Measurements from ENCODE around the gene RPS6KA2.
"Not testable (repeated sequence)": the region's sequence is repeated elsewhere in the genome, so short reads cannot be mapped to it uniquely, and the experiment has no call there.

Gene RPS6KA2

DNA sequence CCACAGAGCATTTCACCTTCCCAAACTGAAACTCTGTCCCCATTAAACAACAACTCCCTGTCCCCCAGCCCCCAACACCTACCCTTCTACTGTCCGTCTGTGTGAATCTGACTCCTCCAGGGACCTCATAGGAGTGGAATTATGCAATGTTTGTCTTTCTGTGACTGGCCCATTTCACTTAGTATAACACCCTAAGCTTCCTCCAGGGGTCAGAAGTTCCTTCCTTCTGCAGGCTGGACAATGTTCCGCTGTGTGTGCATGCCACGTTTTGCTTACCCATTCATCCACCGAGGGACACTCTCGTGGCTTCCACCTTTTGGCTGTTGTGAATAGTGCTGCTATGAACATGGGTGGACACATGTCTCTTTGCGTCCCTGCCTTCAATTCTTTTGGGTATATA is 206.7 kb downstream of the RPS6KA2 start:
- no peak for DNase-seq (ENCODE audit: low read depth)

- DNase-seq (ENCODE audit: low read depth), result no peak
Observed at GRCh38 chr6:166419717-166420116, 207.3 kb downstream of the RPS6KA2 start.

DNA sequence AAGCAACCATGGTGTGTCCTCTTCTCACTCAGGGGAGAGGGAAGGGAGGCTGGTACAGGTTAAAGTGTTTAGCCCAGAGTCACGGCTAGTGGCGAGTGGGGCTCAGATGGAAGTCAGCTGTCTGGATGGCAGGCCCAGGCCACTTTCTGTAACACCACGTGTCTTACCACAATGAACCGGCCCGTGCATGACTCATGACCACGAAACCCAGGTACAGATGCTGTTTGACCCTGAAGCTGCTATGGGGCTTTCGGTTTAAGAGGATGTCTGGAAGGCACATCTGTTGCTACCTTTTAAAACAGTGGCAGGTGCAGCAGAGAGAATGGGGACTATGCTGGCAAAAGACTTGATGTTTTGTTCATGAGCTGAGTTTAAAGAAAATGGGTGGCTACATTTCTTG is 207.8 kb downstream of the RPS6KA2 start:
- DNase-seq (ENCODE audit: low read depth), result no peak

- DNase-seq (ENCODE audit: low read depth), result no peak
Observed at GRCh38 chr6:166418691-166419143, 208.3 kb downstream of the RPS6KA2 start.

DNA sequence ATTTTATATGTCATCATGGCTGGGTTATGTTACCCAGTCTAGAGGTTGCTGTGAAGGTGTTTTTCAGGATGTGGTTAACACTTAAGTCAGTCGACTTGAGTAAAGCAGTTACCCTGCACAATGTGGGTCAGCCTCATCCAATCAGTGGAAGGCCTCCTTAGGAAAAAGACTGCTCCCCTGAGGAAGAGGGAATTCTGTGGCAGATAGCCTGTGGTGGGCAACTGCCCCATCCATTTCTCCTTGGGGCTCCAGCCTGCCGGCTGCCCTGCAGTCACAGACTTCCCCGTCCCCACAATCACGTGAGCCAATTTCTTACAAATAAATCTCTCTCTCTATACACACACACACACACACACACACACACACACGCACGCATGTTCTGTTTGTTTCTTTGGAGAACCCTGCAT is 209.8 kb downstream of the RPS6KA2 start:
- DNase-seq (ENCODE audit: low read depth), result peak; percentile 35

DNA sequence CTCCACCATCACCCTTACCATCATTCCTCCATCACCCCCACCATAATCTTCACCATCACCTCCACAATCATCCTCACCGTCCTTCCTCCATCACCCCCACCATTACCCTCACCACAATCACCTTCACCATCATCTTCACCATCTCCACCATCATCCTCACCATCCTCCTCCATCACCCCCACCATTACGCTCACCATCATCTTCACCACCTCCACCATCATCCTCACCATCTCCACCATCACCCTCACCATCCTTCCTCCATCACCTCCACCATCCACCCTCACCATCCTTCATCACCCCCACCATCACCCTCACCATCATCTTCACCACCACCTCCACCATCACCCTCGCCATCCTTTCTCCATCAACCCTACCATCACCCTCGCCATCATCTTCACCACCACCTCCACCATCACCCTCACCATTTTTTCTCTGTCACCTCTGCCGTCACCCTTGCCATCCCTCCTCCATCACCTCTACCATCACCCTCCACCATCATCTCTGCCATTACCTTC is 211.2 kb downstream of the RPS6KA2 start:
- no peak for DNase-seq (ENCODE audit: low read depth)

- no peak for DNase-seq (ENCODE audit: low read depth)
Observed at GRCh38 chr6:166415306-166415705, 211.7 kb downstream of the RPS6KA2 start.

- no peak for DNase-seq (ENCODE audit: low read depth)
Observed at GRCh38 chr6:166413491-166413951, 213.5 kb downstream of the RPS6KA2 start.

DNA sequence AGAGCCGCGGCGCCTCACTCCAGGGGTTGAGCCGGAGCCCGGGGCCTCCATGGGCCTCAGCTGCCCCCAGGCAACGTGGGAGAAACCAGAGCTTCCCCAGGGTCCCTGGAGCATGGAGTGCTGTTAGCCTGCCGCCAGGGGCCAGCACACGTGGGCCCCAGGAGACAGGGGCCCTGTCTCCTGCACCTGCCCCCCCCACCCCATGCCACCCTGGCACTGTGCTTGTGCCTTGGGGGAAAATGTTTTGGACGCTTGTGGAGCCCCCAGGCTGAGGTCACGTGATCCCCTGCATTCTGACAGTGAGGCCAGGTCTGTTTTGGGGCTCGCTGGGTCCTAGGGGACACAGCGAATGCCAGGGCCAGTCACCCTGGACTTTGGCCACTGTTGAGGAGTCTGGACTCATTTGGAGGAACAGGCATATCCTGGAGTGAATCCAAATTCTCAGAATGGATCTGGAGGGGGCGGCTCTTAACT is 214.1 kb downstream of the RPS6KA2 start:
- DNase-seq (ENCODE audit: low read depth), result no peak

DNA sequence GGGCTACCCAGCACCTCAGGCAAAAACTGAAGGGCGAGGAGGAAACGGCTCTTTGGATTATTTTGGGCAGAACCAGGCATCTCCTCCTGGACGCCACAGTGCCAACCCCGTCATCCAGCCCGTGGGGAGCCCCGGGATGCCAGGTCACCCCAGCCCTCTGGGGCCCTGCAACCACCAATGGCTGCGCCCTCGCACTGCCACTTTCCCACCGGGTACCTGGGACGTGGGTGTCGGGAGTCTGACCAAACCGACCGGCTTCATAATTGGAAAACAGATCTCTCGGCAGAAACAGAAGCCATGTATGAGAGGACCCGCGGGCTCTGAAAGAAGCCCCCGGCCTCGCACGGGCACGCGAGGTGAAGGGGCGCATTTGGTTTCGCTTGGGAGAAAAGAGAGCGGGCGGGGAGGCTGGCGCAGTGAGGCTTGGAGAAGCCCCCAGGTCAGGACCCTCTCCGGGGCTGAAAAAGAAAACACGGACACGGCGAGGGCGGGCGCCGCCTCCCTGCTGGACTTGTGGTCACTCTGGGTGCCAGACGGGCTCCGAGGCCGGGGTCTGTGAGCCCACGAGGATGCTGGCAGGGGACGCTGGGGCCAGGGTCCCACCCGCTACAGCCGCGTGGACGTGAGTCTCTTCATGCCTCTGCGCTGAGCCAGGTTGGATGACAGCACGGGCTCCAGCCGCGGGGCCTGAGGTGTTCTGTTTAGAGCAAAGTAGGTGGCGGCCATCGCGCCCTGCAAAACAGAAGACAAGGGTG is 214.7 kb downstream of the RPS6KA2 start:
- no peak for DNase-seq (ENCODE audit: low read depth)

DNA sequence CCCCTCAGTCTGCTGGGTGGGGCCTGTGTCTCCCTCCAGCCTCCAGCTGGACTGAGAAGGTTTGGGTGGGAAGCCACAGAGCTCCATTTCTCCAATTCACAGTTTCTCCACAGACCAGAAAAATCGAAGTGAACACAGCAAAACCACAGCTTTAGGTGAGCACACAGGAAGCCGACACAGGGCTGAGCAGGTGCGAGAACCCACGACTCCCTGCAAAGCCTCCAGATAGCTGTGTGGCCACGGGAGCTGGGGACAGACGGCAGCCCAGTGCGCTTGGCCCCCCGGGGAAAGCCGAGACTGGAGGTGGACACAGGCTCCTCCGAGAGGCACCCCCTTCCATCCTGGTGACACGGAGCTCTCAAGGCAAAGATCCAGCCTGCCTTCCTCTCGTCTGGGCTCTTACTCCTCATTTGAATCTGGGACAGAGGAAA is 215.3 kb downstream of the RPS6KA2 start:
- DNase-seq (ENCODE audit: low read depth), result no peak

- no peak for DNase-seq (ENCODE audit: low read depth)
Observed at GRCh38 chr6:166411271-166411670, 215.8 kb downstream of the RPS6KA2 start.

DNA sequence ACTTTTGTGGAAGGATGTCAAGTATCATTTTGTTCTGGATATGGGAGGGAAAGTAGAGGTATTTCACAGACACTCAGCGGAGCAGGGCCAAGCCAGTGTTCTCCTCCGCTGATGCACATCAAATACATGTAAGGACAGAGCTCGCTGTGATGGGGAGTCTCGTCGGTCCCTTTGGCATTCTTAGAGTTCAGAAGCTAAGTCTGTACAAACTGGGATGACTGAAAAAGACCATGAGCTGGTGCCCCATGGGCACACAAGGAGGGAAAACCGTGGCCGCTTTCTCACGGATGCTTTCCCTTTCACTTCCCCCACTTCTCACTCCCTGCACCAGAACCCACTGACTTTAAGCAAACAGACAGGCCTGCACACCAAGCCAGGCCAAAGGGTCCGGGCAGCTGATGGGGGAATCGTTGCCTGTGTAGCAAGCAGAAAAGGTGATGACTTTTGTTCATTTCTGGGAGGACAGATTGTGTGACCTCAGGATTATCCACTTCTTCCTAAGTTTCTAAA is 216.6 kb downstream of the RPS6KA2 start:
- DNase-seq (ENCODE audit: low read depth), result no peak

DNA sequence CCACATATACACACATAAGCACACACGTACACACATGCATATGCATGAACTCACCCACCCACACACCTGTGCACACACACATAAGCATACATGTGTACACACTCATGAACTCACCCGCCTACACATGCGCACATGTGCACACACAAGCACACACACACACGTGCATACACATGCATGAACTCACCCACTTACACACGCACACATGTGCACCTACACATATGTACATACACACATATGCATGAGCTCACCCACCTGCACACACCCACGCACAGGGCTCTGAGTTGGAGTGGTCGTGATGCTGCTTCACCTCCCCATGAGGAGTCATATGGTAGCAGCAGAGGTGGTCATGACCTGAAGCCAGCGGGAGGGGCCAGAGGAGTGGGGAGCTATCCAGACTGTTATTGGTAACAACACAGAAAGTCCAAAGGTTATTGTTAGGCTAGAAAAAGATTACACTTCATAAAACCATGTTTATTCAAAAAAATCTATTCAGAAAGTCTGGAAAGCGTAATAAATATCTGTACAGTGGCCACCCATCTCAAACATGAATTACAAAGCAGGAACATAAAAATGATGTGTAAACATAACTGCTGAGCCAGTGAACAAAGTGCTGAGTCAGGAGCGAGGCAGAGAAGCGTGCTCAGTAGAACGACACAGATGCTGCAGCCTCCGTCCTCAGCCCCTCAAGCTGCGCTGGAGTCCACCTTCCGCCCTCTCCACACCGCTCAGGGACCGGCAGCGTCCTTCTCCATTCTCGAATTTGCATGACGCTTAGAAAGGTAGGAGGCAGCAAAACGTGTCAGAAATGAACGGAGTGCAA is 217.9 kb downstream of the RPS6KA2 start:
- no peak for DNase-seq (ENCODE audit: low read depth)

DNA sequence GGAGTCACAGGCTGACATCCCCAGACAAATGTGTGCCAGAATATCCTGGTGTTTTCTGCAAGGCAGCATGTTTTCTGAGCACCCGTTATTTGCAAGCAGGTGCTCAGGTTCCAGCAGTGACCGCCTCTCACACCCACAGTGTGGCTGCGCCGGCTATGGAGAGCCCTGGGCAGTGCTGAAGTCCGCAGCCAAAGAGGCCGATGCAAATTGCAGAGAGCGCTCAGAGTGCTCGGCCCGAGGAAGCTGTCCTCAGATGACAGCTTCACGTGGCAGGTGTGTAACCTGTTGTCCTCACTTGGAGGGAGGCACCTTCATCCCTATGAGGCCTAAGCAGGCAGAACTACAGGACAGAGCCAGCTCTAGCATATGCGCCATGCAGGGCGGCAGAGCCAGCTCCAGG is 220.9 kb downstream of the RPS6KA2 start:
- no peak for DNase-seq (ENCODE audit: low read depth)

DNA sequence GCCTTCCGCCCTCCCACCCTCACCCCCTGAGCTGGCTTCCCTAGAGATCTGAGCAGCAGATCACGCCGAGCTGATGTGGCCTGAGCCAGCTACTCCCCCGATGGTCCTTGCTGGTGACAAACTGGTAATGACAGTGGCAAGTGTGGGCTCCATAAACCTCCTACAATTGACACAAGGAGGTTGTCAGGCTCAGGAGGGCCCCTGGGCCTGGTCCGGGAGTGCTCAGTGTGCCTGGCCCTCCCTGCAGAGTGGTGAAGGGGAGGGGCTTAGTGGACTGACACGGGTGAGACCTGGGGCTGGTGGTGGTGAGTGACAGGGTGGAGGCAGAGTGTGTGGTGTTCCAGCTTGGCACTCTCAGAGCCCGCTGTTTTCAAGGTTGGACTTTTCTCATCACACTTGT is 221.7 kb downstream of the RPS6KA2 start:
- no peak for DNase-seq (ENCODE audit: low read depth)

DNA sequence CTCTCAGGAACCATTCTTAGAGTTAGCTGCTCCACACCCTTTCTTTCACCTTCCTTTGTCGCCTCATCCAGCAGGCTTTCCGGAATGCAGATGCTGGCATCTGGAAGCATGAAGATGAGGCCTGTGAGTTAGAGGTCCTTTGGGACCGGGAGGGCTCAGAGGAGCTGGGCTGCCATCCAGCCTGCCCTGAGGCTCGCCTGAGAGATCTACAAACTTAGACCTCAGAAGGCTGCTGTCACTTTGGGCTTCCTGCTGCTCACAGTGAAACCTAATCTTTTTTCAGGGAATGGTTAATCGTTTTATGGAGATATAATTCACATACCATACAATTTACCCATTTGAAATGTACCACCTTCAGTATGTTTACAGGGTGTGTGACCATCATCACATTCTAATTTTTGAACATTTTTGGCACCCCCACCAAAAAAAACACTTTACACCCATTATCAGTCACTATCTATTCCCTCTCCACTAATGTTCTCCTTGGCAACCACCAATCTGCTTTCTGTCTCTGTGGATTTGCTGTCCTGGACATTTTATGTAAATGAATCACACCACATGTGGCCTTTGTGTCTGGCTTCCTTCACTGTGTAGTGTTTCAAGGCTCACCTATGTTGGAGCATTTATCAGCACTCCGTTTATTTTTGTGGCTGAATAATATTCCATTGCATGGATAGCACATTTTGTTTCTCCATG is 224.3 kb downstream of the RPS6KA2 start:
- no peak for DNase-seq (ENCODE audit: low read depth)

DNA sequence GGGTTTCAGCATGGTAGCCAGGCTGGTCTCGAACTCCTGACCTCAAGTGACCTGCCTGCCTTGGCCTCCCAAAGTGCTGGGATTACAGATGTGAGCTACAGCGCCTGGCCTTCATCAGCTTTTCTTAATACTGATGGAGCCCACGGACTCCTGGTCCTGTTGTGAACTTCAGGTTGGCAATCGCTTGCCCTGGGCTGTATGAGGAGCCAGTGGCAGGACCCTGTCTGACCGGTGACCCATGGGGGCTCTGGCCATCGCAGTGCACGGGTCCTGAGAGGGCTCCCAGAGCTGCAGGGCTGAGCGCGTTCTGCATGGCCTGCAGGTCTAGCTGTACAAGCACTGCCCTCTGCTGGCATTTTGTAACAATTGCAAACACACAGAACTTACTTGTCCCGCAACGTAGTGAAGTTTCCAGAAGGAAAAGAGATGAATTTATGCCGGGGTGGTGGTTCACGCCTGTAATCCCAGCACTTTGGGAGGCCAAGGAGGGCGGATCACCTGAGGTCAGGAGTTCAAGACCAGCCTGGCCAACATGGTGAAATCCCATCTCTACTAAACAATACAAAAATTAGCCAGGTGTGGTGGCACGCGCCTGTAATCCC is 226.3 kb downstream of the RPS6KA2 start:
- not testable (repeated sequence) for DNase-seq (ENCODE audit: low read depth)

GRCh38 chr6:166400181-166400580 is 226.9 kb downstream of the RPS6KA2 start:
- DNase-seq (ENCODE audit: low read depth), result no peak

DNA sequence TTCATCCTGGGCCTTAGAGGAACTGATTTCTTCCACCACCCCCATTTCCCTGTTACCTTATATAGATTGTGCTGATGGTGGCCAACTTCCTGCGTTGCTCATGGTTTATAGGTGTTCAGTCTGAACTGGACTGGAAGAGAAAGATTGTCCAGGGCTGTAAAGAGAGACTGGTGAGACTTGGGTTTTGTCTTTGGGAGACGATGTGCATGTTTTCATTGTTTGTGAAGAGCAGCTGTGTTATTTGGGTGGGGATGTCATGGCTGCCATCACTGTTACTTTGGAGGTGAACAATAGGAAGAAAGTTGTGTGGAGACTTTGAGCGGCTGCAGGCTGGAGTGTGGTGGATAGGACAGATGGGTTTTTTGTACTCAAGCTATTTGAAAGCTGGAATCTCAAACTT is 228.7 kb downstream of the RPS6KA2 start:
- DNase-seq (ENCODE audit: low read depth), result no peak

DNA sequence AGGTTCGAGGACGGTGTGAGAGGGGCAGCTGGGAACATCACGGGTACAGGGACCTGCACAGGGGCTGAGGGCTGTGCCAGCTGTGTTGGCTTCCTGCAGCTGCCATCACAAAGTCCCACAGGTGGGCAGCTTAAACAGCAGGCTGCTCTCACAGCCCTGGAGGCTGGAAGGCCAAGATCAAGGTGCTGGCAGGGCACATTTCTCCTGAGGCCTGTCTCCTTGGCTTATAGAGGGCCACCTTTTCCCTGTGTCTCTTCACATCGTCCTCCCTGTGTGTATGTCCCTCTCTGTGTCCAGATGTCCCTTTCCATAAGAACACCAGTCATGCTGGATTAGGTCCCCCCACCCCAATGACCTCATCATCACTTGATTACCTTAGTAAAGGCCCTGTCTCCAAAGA is 229.2 kb downstream of the RPS6KA2 start:
- DNase-seq (ENCODE audit: low read depth), result no peak

DNA sequence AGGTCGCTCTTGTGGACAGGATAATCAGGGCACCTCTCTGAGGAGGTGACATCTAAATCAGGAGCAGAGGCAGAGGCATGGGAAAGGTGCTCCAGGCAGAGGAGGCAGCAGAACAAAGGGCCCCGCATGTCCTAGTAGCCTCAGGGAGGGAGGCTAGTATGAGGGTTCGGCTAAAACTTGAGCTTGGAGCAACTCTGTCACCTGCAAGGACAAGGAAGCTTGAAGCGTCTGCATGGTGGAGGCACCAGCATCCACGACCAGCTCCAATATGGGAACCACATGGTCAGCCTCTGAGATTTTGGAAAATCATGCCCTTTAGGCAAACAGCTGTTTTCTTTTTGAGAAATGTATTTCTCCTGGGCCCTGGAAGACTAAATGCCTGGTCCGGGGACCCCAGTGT is 231.3 kb downstream of the RPS6KA2 start:
- no peak for DNase-seq (ENCODE audit: low read depth)

Data from activated T-cell treated with anti-CD3 and anti-CD28 coated beads for 1 hour (primary cell).